IMR-90 (cell line): ENCODE measurements around the gene SOX30. TPM values are rescaled to one million over a fixed set of nuclear protein-coding genes. Genes with fewer than 3 reads are reported as not detected.
"Not testable (repeated sequence)": the region's sequence is repeated elsewhere in the genome, so short reads cannot be mapped to it uniquely, and the experiment has no call there.

Experiments
- ATAC-seq: fragments of 200-7000 bp; cut with Tn5 transposase; 2 replicates; pipeline ENCODE4 v1.9.1; 2020; ENCODE audit warnings: low read depth, mild to moderate bottlenecking, moderate library complexity
- BruUV-seq: library from RNA; stranded (reverse); fragments of 400-500 nt; replicated peaks from 2 replicates; lab custom pipeline; 2021; lab: Mats Ljungman, UMichigan
- CTCF ChIA-PET: fragments of 300-600 bp; formaldehyde crosslinking; extraction: SDS; loops from one replicate; lab custom pipeline; 2021; ENCODE audit warnings: antibody characterized with exemption; lab: Yijun Ruan, JAX
- POLR2A ChIA-PET: fragments of 300-600 bp; sonication (Branson Sonifier 250); formaldehyde crosslinking; loops from one replicate; lab custom pipeline; 2022; ENCODE audit warnings: antibody characterized with exemption; ENCODE audit not compliant: unreplicated experiment; lab: Charles Lee
- DNase-seq: peaks from one replicate; pipeline ENCODE4 v3.0.0; 2013
- H2AFZ ChIP-seq: replicated peaks from 2 replicates; pipeline ENCODE3; 2013; ENCODE audit warnings: low read length, mild to moderate bottlenecking; ENCODE audit not compliant: poor library complexity
- H2AK5ac ChIP-seq: 2 replicates; pipeline ENCODE4 v1.6.1; 2013; ENCODE audit warnings: low read depth, low read length, inconsistent platforms
- H2AK9ac ChIP-seq: replicated peaks from 2 replicates; pipeline ENCODE3; 2013; ENCODE audit warnings: mild to moderate bottlenecking, low read depth, low read length, moderate library complexity; ENCODE audit not compliant: poor library complexity
- H2BK120ac ChIP-seq: 2 replicates; pipeline ENCODE4 v1.6.1; 2013; ENCODE audit warnings: low read depth, low read length, inconsistent platforms
- H2BK15ac ChIP-seq: 3 replicates; pipeline ENCODE4 v1.6.1; 2013; ENCODE audit warnings: low read depth, low read length, inconsistent platforms
- H2BK20ac ChIP-seq: 2 replicates; pipeline ENCODE4 v1.6.1; 2013; ENCODE audit warnings: low read depth, mild to moderate bottlenecking, inconsistent platforms, low read length, moderate library complexity
- H2BK5ac ChIP-seq: 2 replicates; pipeline ENCODE4 v1.6.1; 2013; ENCODE audit warnings: mild to moderate bottlenecking, low read depth, low read length, inconsistent platforms; ENCODE audit not compliant: poor library complexity, severe bottlenecking
- H3K14ac ChIP-seq: replicated peaks from 2 replicates; pipeline ENCODE4 v1.6.1; 2013; ENCODE audit warnings: low read depth, low read length, inconsistent platforms
- H3K18ac ChIP-seq: 2 replicates; pipeline ENCODE4 v1.6.1; 2013; ENCODE audit warnings: low read depth, low read length, control low read depth
- H3K23ac ChIP-seq: 2 replicates; pipeline ENCODE4 v1.6.1; 2013; ENCODE audit warnings: low read depth, low read length, inconsistent platforms
- H3K27ac ChIP-seq: 2 replicates; pipeline ENCODE4 v1.5.1; 2013; ENCODE audit warnings: mild to moderate bottlenecking, control low read depth, low read length; ENCODE audit not compliant: insufficient read depth
- H3K27me3 ChIP-seq: 2 replicates; pipeline ENCODE4 v1.6.1; 2013; ENCODE audit warnings: low read length; ENCODE audit not compliant: control insufficient read depth, insufficient read depth
- H3K36me3 ChIP-seq: 2 replicates; pipeline ENCODE4 v1.6.1; 2013; ENCODE audit warnings: low read length, mixed read lengths; ENCODE audit not compliant: control insufficient read depth, insufficient read depth
- H3K4ac ChIP-seq: 2 replicates; pipeline ENCODE4 v1.6.1; 2013; ENCODE audit warnings: low read depth, low read length, inconsistent platforms
- H3K4me1 ChIP-seq: 2 replicates; pipeline ENCODE4 v1.6.1; 2013; ENCODE audit warnings: low read length, mixed read lengths; ENCODE audit not compliant: control insufficient read depth, insufficient read depth
- H3K4me2 ChIP-seq: 2 replicates; pipeline ENCODE4 v1.6.1; 2013; ENCODE audit warnings: low read depth, mild to moderate bottlenecking, control low read depth, low read length, moderate library complexity
- H3K4me3 ChIP-seq: 2 replicates; pipeline ENCODE4 v1.5.1; 2013; ENCODE audit warnings: low read depth, mild to moderate bottlenecking, control low read depth, low read length, moderate library complexity; ENCODE audit not compliant: insufficient read depth
- H3K56ac ChIP-seq: 2 replicates; pipeline ENCODE4 v1.6.1; 2013; ENCODE audit warnings: low read length, inconsistent platforms; ENCODE audit not compliant: insufficient read depth; ENCODE audit errors: extremely low read depth
- H3K79me1 ChIP-seq, 2 experiments: 2 replicates each; pipeline ENCODE4 v1.6.1; 2013; ENCODE audit warnings: low read length in 2 of 2, inconsistent platforms in 1 of 2, low read depth in 1 of 2
- H3K9ac ChIP-seq: 2 replicates; pipeline ENCODE4 v1.6.1; 2013; ENCODE audit warnings: low read depth, low read length, control low read depth
- H3K9me1 ChIP-seq: 2 replicates; pipeline ENCODE4 v1.6.1; 2013; ENCODE audit warnings: low read length, inconsistent platforms; ENCODE audit not compliant: insufficient read depth
- H3K9me3 ChIP-seq: 2 replicates; pipeline ENCODE4 v1.6.1; 2013; ENCODE audit warnings: low read length; ENCODE audit not compliant: control insufficient read depth, insufficient read depth
- H4K20me1 ChIP-seq: 2 replicates; pipeline ENCODE4 v1.6.1; 2013; ENCODE audit warnings: low read length, inconsistent platforms; ENCODE audit not compliant: insufficient read depth
- H4K5ac ChIP-seq: 2 replicates; pipeline ENCODE4 v1.6.1; 2013; ENCODE audit warnings: mild to moderate bottlenecking, low read depth, low read length, control low read depth
- H4K8ac ChIP-seq, 2 experiments: 2 replicates each; pipeline ENCODE4 v1.6.1; 2013; ENCODE audit warnings: low read depth in 2 of 2, low read length in 2 of 2, control low read depth in 1 of 2, inconsistent platforms in 1 of 2
- H4K91ac ChIP-seq: 2 replicates; pipeline ENCODE4 v1.6.1; 2013; ENCODE audit warnings: low read depth, low read length, inconsistent platforms; ENCODE audit not compliant: insufficient read depth
- WGBS, 2 experiments: methylation state at CpG; one replicate each; pipeline versions ENCODE4 v1.1.5 to v1.1.7; 2013; ENCODE audit warnings: missing lambda C conversion rate in 2 of 2; ENCODE audit not compliant: insufficient read length in 1 of 2; ENCODE audit errors: extremely low coverage in 2 of 2; 5-methylcytosine and 5-hydroxymethylcytosine counted together
- dilution Hi-C: fragments of 300-500 bp; cut with HindIII; formaldehyde crosslinking; loops from one replicate; pipeline ENCODE4 v1.14.3; 2018; ENCODE audit warnings: low sequenced_read_pairs; ENCODE audit not compliant: unreplicated experiment
- in situ Hi-C: fragments of 300-500 bp; cut with MboI; formaldehyde crosslinking; loops from 3 replicates; pipeline ENCODE4 v1.14.3; 2019; ENCODE audit warnings: low sequenced_read_pairs, inconsistent platforms, mixed read lengths
- intact Hi-C: fragments of 100-400 bp; cut with micrococcal nuclease; formaldehyde crosslinking; loops from 2 replicates; pipeline ENCODE4 v1.10.0; 2022
- polyA plus RNA-seq, 3 experiments: library from polyadenylated mRNA; depleted of rRNA; stranded (reverse); fragments of >200 nt; gene quantifications; 2 replicates each; pipeline ENCODE4 v1.2.3, GENCODE V29; 2012; ENCODE audit warnings: low replicate concordance in 1 of 3
- total RNA-seq: library from RNA; depleted of rRNA; stranded (reverse); fragments of >200 nt; gene quantifications from 2 replicates; pipeline ENCODE4 v1.2.3, GENCODE V29; 2012

SOX30 gene
- total and polyA plus RNA-seq, 2 of the 4 experiments (the other 2 are of a cell fraction): not detected

- H2BK5ac ChIP-seq: not testable (repeated sequence)
These were observed 22.1 kb upstream of the SOX30 start for GRCh38 chr5:157674351-157674750.

More at GRCh38 chr5:157674351-157674750, 22.1 kb upstream of the SOX30 start:
- in situ Hi-C loops, H3K14ac ChIP-seq, H3K9ac ChIP-seq, H4K8ac ChIP-seq, H3K9me1 ChIP-seq, H4K20me1 ChIP-seq, dilution Hi-C loops, H2AK5ac ChIP-seq, H4K91ac ChIP-seq, H2AK9ac ChIP-seq, H3K27me3 ChIP-seq, H3K36me3 ChIP-seq, H3K4ac ChIP-seq, H3K27ac ChIP-seq, H2BK15ac ChIP-seq, H3K56ac ChIP-seq, H3K4me3 ChIP-seq, H2AFZ ChIP-seq, POLR2A ChIA-PET, H2BK20ac ChIP-seq, H3K4me2 ChIP-seq, H3K18ac ChIP-seq, ATAC-seq, H3K79me1 ChIP-seq, H3K4me1 ChIP-seq, CTCF ChIA-PET, DNase-seq, H4K5ac ChIP-seq, H2BK120ac ChIP-seq, H3K23ac ChIP-seq, H3K9me3 ChIP-seq, intact Hi-C loops, BruUV-seq: not testable (repeated sequence)
- WGBS, 2 experiments: no CpG with 5 or more reads among the region's 4 CpGs
